GM12873 (cell line): ENCODE data around the gene HOPX.

Experiments
- CTCF ChIP-seq: IDR thresholded peaks from 2 replicates; pipeline ENCODE4 v1.5.1; 2012; ENCODE audit warnings: low read depth, mild to moderate bottlenecking, moderate library complexity, low read length, control low read depth; ENCODE audit not compliant: insufficient read depth; ENCODE audit errors: missing control alignments

Gene HOPX

GRCh38 chr4:56705966-56706365 is 24.9 kb upstream of the HOPX start:
- no peak for TF ChIP-seq CTCF

GRCh38 chr4:56705334-56705733 is 24.2 kb upstream of the HOPX start:
- no peak for TF ChIP-seq CTCF

GRCh38 chr4:56704089-56704871 is 23.2 kb upstream of the HOPX start:
- TF ChIP-seq CTCF = no peak

GRCh38 chr4:56703378-56703777 is 22.3 kb upstream of the HOPX start:
- no peak for TF ChIP-seq CTCF

GRCh38 chr4:56701644-56702043 is 20.5 kb upstream of the HOPX start:
- no peak for TF ChIP-seq CTCF

- no peak for TF ChIP-seq CTCF
Observed at GRCh38 chr4:56701161-56701480, 20.0 kb upstream of the HOPX start.

- no peak for TF ChIP-seq CTCF
Observed at GRCh38 chr4:56699537-56700105, 18.5 kb upstream of the HOPX start.
